Measurements from ENCODE around the gene SLC39A10. TPM values are rescaled to one million over a fixed set of nuclear protein-coding genes. Genes with fewer than 3 reads are reported as not detected.
"Not testable (repeated sequence)": the region's sequence is repeated elsewhere in the genome, so short reads cannot be mapped to it uniquely, and the experiment has no call there.

Gene SLC39A10
- total RNA-seq, 1 donor from 2014 or later = 13.4 TPM

GRCh38 chr2:195642027-195642678 lies 14.9 kb upstream of the SLC39A10 start:
- Histone ChIP-seq H3K4me3 (ENCODE audit: low read depth, low read length) (no peak overlapping the region), H3K27me3 (ENCODE audit: control insufficient read depth, insufficient read depth, low read length) (no peaks in the 10 kb centered on the region), H3K36me3 (ENCODE audit: control insufficient read depth, insufficient read depth, low read length) (no peaks in the 10 kb centered on the region)
- TF ChIP-seq CTCF (IDR thresholded peaks at IDR 0.05; ENCODE audit: insufficient read depth, low read length, severe bottlenecking) = no peak
- FAIRE-seq = no peak
- no peak for DNase-seq (ENCODE audit: low read depth)

GRCh38 chr2:195642679-195643068 lies 14.4 kb upstream of the SLC39A10 start:
- H3K4me3 ChIP-seq (ENCODE audit: low read depth, low read length) = no peak overlapping the region

GRCh38 chr2:195644708-195645107 lies 12.3 kb upstream of the SLC39A10 start:
- not testable (repeated sequence) for H3K4me3 ChIP-seq (ENCODE audit: low read depth, low read length); DNase-seq (ENCODE audit: low read depth); FAIRE-seq; H3K27me3 ChIP-seq (ENCODE audit: control insufficient read depth, insufficient read depth, low read length); H3K36me3 ChIP-seq (ENCODE audit: control insufficient read depth, insufficient read depth, low read length)

More at GRCh38 chr2:195642679-195643068, 14.4 kb upstream of the SLC39A10 start:
- Histone ChIP-seq H3K36me3 (ENCODE audit: control insufficient read depth, insufficient read depth, low read length) (no peaks in the 10 kb centered on the region), H3K27me3 (ENCODE audit: control insufficient read depth, insufficient read depth, low read length) (no peaks in the 10 kb centered on the region)
- TF ChIP-seq CTCF (IDR thresholded peaks at IDR 0.05; ENCODE audit: insufficient read depth, low read length, severe bottlenecking) = no peak
- DNase-seq (ENCODE audit: low read depth) (no peak), FAIRE-seq (no peak)

- H3K4me3 ChIP-seq (ENCODE audit: low read depth, low read length) = no peak overlapping the region
- TF ChIP-seq CTCF (IDR thresholded peaks at IDR 0.05; ENCODE audit: insufficient read depth, low read length, severe bottlenecking) = no peak
- FAIRE-seq (no peak), DNase-seq (ENCODE audit: low read depth) (no peak)
- no peaks in the 10 kb centered on the region for H3K36me3 ChIP-seq (ENCODE audit: control insufficient read depth, insufficient read depth, low read length)
- H3K27me3 ChIP-seq (ENCODE audit: control insufficient read depth, insufficient read depth, low read length) = no peaks in the 10 kb centered on the region
Measured at GRCh38 chr2:195645413-195645812, 11.6 kb upstream of the SLC39A10 start.

GRCh38 chr2:195646424-195646823 lies 10.6 kb upstream of the SLC39A10 start:
- Histone ChIP-seq H3K27me3 (ENCODE audit: control insufficient read depth, insufficient read depth, low read length) (no peaks in the 10 kb centered on the region), H3K4me3 (ENCODE audit: low read depth, low read length) (no peak overlapping the region), H3K36me3 (ENCODE audit: control insufficient read depth, insufficient read depth, low read length) (no peaks in the 10 kb centered on the region)
- FAIRE-seq (no peak), DNase-seq (ENCODE audit: low read depth) (no peak)
- TF ChIP-seq CTCF (IDR thresholded peaks at IDR 0.05; ENCODE audit: insufficient read depth, low read length, severe bottlenecking) = no peak

- TF ChIP-seq CTCF (IDR thresholded peaks at IDR 0.05; ENCODE audit: insufficient read depth, low read length, severe bottlenecking) = no peak
- no peak for DNase-seq (ENCODE audit: low read depth)
- H3K36me3 ChIP-seq (ENCODE audit: control insufficient read depth, insufficient read depth, low read length) = no peaks in the 10 kb centered on the region
- peak; percentile 36 for FAIRE-seq
- no peak overlapping the region for H3K4me3 ChIP-seq (ENCODE audit: low read depth, low read length)
- H3K27me3 ChIP-seq (ENCODE audit: control insufficient read depth, insufficient read depth, low read length) = no peaks in the 10 kb centered on the region
Measured at GRCh38 chr2:195647302-195647701, 9.7 kb upstream of the SLC39A10 start.

- H3K27me3 ChIP-seq (ENCODE audit: control insufficient read depth, insufficient read depth, low read length); H3K4me3 ChIP-seq (ENCODE audit: low read depth, low read length); DNase-seq (ENCODE audit: low read depth); H3K36me3 ChIP-seq (ENCODE audit: control insufficient read depth, insufficient read depth, low read length); FAIRE-seq: not testable (repeated sequence)
Measured at GRCh38 chr2:195648370-195648769, 8.7 kb upstream of the SLC39A10 start.
